Fibroblast of skin of scalp (primary cell): ENCODE measurements around the gene COBL.

Experiments used
- DNase-seq: peaks from one replicate; pipeline ENCODE4 v3.0.0-alpha.2; 2013

COBL gene

DNA sequence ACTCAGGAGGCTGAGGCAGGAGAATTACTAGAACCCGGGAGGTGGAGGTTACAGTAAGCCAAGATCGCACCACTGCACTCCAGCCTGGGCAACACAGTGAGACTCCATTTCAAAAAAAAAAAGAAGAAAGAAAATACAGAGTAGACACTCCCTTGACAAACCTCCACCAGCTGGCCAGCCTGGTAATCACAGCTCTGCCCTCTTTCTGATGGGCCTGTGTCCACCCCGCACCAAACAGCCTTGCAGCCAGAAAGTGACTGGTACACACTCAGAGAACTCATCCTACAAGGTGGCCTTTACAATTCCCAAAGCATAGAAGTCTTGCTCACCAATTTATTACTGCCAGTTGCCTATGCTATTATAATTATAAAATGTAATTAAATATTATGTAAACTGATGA is 66.6 kb downstream of the COBL start:
- no peak for DNase-seq

DNA sequence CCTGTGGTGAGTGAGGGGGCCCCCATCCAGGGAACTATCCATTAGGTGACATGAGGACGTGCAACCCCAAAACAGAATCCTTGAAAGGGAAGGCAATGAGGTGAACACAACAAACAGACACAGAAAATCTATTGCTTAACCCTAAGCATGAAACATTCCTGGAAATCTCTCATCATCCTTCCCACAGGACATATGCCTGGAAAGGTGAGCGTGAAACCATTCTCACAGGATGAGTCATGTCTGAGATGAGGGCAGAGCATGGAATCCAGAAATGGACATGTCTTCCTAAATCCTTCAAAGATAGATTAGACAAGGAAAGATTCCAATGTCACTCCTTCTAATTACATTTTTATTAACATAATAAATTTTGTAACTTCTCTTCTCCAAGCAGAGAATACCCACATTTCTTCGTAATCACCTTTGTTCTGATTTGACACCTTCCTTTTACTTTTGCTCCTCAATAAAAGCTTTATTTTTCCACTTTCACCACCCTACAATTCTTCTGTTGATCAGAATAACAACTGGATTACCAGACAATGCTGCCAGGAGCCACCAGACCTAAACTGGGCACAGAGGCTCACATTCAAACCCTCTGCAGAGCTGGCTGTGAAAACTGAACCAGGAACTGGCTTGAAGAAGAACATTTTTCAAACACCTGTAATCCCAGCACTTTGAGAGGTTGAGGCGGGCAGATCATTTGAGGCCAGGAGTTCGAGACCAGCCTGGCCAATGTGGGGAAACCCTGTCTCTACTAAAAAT is 67.2 kb downstream of the COBL start:
- DNase-seq: no peak

DNA sequence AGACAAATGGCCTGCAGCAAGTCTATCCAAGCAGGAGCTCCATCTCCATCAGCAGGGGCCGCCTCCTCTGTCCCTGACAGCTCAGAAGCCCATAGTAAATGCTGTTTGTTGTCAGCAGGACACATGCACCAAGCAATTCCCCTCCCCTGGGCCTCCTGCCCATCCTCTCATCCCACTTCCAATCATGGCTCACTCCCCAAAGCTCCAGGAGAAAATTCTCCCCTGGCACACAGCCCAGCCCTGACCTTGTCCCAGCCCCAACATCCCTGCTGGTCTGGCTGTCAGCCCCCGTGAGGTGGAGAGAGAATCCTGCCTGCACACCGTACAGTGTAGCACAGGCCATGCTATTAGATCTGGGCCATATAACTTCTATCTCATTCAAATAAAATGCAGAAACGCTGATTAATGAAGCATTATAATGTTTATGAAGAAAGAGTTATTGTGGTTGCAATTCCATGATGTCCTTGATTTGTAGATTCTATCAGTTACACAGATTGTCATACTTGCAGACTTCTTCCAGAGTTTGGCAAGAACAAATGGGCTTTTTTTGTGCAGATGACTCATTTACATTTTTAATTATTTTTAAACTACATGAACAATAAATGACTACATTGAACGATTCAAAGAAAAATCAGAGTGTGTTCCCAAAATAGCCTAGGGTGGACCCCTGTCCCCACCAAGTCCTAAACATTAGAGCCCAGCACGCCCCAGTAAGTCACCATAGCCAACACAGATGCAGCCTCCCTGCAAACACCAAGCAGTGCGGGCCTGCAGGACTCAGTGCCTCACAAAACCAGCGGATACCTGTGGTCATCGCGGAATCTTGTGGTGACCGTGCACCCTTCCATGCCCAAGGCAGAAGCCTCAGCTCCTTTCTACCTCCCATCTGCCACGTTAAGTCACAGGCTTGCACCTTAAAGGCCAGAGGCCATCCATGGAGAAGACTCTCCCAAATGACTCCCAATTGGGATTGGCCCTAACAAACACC is 70.1 kb downstream of the COBL start:
- no peak for DNase-seq

DNA sequence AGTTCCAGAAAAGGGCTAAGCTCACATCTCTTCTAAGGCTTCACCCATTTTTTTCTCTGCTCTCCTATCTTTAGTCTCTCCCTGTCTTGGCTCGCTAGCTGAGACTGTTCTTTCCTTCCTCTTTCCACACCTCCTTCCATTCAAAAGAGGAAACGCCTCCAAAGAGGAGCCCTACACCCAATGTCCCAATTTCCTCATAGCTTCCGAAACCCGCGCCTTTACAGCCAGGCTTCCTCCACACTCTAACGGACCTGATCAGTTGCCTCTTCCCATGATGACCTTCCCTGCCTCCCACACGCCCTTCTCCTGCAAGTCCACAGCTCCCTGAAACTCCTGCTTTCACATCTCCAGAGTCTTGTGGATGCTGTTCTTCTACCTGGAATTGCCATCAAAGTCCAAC is 71.7 kb downstream of the COBL start:
- DNase-seq: no peak

DNA sequence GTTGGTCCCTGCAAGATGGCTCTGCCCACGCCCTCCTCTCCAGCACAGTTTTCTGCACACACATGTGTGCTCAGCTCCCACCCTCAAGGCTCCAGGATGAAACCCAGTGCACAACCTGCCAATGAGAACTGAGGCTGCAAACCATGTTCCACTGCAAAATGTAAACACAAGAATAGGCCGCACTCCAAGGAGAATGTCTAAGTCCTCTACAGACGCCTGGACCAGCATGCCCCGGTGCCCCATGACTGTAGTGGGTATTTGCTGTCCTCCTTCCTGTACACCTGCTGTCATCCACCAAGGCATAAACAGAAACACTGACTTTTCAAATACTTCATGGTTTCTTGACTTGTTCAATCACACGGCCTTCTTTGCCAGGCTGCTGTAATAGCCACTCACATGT is 72.6 kb downstream of the COBL start:
- DNase-seq: no peak

DNA sequence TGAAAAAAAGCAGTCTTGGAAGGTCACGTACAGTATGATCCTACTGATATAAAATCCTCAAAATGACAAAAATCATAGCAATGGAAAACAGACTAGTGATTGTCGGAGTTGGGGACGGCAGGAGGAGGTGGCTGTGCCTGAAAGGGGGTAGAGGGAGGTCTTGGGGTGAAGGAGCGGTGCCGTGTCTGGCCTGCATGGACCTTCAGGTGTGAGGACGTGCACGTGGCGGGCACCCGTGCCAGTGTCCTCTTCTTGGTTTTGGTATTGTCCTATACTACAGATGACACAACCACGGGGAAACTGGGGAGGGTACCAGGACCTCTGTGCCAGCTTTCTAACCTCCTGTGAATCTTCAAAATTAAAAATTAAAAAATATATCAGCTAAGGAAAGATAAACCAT is 73.0 kb downstream of the COBL start:
- DNase-seq: no peak

DNA sequence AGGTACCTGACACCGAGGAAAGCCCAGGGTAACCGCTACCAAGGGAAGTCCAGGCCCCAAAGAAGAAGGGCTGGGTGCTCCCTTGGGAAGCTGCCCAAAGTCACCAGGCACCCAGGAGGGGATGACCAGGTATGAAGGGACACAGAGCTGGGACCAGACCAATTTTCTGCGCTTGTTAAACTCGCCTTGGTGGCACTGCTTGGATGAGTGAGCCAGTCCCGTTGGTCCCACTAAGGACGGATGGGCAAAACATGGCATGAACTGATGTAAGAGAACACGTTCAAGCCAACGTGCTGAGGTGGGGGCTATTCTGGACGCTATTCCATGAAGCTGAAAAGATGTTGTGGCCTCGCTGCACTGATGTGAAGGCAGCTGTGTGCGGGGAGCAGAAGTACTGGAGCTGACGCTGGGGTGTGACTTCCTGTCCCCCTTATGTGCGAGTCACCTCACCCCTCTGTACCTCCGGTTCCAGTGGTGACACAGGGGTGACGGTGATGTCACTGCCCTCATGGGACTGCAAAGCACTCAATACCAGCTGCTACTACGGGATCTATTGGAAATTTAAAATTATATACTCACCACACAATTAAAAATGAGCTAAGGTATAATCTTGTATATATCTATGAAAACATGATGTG is 73.6 kb downstream of the COBL start:
- no peak for DNase-seq

DNA sequence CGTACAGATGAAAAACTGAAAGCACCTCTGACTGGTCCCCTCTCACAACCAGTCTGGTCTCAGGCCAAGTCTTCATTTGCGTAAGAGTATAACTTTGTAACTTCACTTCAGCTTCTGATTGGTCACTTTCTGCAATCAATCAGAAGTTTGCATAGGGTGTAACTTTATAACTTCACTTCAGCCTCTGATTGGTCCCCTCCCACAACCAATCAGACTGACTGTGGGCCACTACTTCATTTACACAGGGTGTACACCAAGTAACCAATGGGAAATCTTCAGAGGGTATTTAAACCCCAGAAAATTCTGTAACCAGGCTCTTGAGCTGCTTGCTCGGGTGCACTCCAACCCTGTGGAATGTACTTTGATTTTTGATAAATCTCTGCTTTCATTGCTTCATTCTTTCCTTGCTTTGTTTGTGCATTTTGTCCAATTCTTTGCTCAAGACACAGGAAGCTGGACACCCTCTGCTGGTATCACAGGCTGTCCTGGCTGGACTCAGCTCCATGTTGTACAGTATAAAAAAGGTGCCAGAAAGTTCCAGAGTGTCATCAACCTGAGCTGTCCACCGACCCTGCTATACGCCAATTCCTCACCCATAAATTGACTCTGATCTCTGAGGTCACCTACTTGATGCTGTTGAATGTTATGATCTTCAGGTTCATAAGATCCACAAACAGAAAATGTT is 74.5 kb downstream of the COBL start:
- DNase-seq: no peak

DNA sequence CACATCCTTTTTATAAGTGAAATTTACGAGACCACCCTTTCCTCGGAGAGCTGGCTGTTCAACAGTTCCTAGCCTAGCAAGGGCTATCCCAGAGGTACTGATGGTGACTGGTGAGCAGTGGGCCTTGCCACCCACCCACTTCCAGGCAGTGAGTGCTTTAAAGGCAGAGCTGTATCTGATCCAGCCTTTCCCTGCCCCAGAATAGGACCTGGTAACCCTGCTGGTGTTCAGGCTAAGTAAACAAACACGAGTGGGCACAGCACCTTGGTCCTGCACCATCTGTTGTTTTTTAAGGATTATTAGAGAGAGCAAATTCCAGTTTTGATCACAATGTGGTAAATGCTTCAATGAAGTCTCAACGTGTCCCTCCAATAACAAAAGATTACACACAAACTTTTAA is 75.7 kb downstream of the COBL start:
- DNase-seq: no peak

GRCh38 chr7:51239691-51240090 is 76.9 kb downstream of the COBL start:
- no peak for DNase-seq

- no peak for DNase-seq
Measured at GRCh38 chr7:51238981-51239495, 77.6 kb downstream of the COBL start.

- no peak for DNase-seq
Measured at GRCh38 chr7:51237446-51238133, 79.0 kb downstream of the COBL start.

GRCh38 chr7:51236470-51237132 is 80.0 kb downstream of the COBL start:
- no peak for DNase-seq

GRCh38 chr7:51235593-51236313 is 80.9 kb downstream of the COBL start:
- DNase-seq: no peak

- DNase-seq: no peak
Measured at GRCh38 chr7:51234609-51235308, 81.8 kb downstream of the COBL start.

GRCh38 chr7:51234139-51234538 is 82.5 kb downstream of the COBL start:
- DNase-seq: no peak

DNA sequence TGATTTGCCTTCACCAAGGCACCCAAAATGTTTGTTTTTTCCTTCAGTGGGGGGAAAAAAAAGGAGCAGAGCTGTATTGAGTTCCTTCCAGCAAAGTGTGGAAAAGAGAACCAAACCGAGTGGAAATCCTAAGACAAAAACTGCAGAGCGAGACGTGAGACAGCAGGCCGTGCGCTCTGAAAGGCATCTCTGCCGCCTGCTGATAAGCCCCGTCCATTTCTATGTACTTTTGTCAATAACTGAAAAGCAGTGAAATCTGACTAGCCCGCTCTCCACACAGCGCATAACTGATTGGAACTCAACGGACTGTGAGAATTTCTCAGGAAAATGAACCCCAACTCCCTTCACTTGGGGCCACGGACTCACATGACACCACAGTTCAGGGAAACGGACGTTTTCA is 83.2 kb downstream of the COBL start:
- DNase-seq: no peak

GRCh38 chr7:51230723-51231122 is 85.9 kb downstream of the COBL start:
- DNase-seq: no peak

DNA sequence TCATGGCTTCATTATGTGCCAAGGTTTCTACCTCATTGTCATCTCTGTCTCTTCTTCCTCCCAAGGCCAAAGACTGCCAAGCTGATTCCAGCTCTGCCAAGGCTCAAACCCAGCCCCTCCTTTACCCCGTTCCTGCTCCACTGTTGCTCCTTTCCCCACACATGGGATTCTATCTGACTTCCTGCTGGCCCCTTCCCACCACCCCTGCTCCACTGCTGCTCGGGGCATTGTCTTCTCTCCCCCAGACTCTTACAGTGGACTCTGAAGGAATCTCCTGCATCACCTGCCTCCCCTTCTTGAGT is 86.3 kb downstream of the COBL start:
- DNase-seq: no peak
